PFSK-1 (cell line): ENCODE results near the gene DENND6A.

Experiments used
- FOXP2 ChIP-seq: optimal IDR thresholded peaks from 2 replicates; pipeline ENCODE3; 2011; ENCODE audit warnings: borderline replicate concordance, control low read depth, inconsistent platforms; ENCODE audit not compliant: insufficient read depth; ENCODE audit errors: extremely low read length, extremely low read depth
- POLR2AphosphoS5 ChIP-seq: IDR thresholded peaks from 2 replicates; pipeline ENCODE4 v1.6.1; 2012; ENCODE audit warnings: low read depth, mild to moderate bottlenecking, control low read depth, low read length, moderate library complexity
- SIN3A ChIP-seq: IDR thresholded peaks from 2 replicates; pipeline ENCODE4 v1.6.1; 2012; ENCODE audit warnings: mild to moderate bottlenecking, low read length, moderate library complexity, borderline replicate concordance; ENCODE audit not compliant: insufficient read depth
- TAF1 ChIP-seq: IDR thresholded peaks from 2 replicates; pipeline ENCODE4 v1.6.1; 2012; ENCODE audit warnings: low read length, control low read depth, borderline replicate concordance; ENCODE audit not compliant: insufficient read depth
- TF ChIP-seq, protein P1 (sequence below), 2 experiments: IDR thresholded peaks; 2 replicates each; pipeline versions ENCODE4 v1.6.1 to v1.8.0; 2011 to 2012; ENCODE audit warnings: low read depth in 2 of 2, low read length in 2 of 2, control low read depth in 1 of 2, inconsistent platforms in 1 of 2, mild to moderate bottlenecking in 1 of 2, moderate library complexity in 1 of 2; ENCODE audit not compliant: insufficient read depth in 1 of 2

The DENND6A gene

DNA sequence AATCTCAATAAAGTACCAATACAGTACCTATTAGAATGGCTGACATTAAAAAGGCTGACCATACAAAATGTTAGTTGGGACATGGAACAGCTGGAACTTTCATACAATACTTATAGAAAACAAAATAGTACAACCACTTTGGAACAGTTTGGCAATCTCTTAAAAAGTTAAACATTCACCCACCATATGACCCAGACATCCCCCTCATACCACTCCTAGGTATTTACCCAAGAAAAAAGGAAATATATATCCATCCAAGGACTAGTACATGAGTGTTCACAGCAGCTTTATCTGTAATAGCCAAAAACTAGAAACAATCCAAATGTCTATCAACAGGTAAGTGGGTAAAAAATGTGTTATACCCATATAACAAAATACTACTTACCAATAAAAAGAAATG is 70.5 kb downstream of the DENND6A start:
- no peak for TF ChIP-seq FOXP2
- no peak for TF ChIP-seq SIN3A
- TF ChIP-seq POLR2AphosphoS5, result no peak
- no peak for TF ChIP-seq TAF1
- TF ChIP-seq, protein P1, sequence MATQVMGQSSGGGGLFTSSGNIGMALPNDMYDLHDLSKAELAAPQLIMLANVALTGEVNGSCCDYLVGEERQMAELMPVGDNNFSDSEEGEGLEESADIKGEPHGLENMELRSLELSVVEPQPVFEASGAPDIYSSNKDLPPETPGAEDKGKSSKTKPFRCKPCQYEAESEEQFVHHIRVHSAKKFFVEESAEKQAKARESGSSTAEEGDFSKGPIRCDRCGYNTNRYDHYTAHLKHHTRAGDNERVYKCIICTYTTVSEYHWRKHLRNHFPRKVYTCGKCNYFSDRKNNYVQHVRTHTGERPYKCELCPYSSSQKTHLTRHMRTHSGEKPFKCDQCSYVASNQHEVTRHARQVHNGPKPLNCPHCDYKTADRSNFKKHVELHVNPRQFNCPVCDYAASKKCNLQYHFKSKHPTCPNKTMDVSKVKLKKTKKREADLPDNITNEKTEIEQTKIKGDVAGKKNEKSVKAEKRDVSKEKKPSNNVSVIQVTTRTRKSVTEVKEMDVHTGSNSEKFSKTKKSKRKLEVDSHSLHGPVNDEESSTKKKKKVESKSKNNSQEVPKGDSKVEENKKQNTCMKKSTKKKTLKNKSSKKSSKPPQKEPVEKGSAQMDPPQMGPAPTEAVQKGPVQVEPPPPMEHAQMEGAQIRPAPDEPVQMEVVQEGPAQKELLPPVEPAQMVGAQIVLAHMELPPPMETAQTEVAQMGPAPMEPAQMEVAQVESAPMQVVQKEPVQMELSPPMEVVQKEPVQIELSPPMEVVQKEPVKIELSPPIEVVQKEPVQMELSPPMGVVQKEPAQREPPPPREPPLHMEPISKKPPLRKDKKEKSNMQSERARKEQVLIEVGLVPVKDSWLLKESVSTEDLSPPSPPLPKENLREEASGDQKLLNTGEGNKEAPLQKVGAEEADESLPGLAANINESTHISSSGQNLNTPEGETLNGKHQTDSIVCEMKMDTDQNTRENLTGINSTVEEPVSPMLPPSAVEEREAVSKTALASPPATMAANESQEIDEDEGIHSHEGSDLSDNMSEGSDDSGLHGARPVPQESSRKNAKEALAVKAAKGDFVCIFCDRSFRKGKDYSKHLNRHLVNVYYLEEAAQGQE (IDR thresholded peaks at IDR 0.05; ENCODE audit: insufficient read depth in 1 of 2, low read depth in 2 of 2, low read length in 2 of 2), result no peak

DNA sequence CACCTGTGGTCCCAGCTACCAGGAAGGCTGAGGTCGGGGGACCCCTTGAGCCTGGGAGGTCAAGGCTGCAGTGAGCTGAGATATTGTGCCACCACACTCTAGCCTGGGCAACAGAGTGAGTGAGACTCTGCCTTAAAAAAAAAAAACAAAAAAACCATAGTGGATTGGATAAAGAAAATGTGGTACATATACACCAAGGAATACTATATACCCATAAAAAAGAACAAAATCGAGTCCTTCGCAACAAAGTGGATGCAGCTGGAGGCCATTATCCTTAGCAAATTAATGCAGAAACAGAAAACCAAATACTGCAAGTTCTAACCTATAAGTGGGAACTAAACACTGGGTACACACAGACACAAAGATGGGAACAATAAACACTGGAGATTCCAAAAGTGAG is 75.1 kb downstream of the DENND6A start:
- TF ChIP-seq SIN3A, result no peak
- no peak for TF ChIP-seq TAF1
- TF ChIP-seq FOXP2, result no peak
- TF ChIP-seq, protein P1 (IDR thresholded peaks at IDR 0.05; ENCODE audit: insufficient read depth in 1 of 2, low read depth in 2 of 2, low read length in 2 of 2), result no peak
- TF ChIP-seq POLR2AphosphoS5, result no peak

DNA sequence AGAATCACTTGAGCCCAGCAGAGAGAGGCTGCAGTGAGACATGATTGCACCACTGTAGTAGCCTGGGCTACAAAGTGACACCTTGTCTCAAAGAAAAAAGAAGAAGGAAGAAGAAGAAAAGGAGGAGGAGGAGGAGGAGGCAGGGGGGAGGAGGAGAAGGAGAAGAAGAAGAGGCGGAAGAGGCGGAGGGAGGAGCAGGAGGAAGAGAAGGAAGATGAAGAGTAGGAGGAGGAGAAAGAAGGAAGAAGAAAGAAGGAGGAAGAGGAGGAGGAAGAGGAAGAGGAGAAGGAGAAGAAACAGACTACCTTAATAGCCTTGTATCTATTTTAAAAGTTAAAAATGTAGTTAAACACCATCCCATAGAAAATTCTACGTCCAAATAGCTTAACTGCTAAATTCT is 76.6 kb downstream of the DENND6A start:
- TF ChIP-seq, protein P1 (IDR thresholded peaks at IDR 0.05; ENCODE audit: insufficient read depth in 1 of 2, low read depth in 2 of 2, low read length in 2 of 2), result no peak
- no peak for TF ChIP-seq FOXP2
- TF ChIP-seq TAF1, result no peak
- TF ChIP-seq POLR2AphosphoS5, result no peak
- no peak for TF ChIP-seq SIN3A

DNA sequence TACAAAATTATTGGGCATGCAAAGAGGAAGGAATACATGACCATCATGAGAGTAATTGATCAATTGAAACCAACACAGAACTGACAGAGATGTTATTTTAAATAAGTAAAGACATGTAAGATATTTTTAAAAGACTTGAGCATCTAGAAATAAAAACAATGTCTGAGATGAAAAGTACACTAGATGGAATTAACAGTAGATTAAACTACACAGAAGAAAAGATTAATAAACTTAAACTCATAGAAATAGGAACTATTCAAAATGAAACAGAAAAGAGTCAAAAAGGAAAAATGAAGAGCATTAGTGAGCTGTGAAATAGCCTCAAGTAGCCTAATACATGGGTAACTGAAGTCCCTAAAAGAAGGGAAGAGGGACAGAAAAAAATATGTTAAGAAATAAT is 87.2 kb downstream of the DENND6A start:
- TF ChIP-seq, protein P1 (IDR thresholded peaks at IDR 0.05; ENCODE audit: insufficient read depth in 1 of 2, low read depth in 2 of 2, low read length in 2 of 2), result no peak
- TF ChIP-seq FOXP2 (no peak), SIN3A (no peak), TAF1 (no peak), POLR2AphosphoS5 (no peak)

DNA sequence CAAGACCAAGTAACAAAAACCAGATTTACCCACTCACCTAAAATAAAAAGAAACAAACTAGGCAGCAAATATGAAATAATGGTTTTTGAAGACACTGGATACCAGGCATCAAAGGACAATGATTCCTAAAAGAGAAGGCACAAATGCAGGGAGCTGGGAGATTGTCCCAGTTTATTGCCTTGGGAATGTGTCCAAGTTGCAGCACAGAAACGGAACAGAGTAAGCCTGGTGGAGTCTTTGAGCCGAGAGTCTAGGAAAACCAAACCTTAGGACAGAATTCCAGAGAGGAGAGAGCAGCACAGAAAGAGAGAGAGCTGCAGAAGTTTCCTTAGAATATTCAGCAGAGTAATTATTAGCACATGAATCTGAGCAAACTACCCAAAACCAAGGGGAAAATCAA is 87.9 kb downstream of the DENND6A start:
- no peak for TF ChIP-seq POLR2AphosphoS5
- TF ChIP-seq, protein P1 (IDR thresholded peaks at IDR 0.05; ENCODE audit: insufficient read depth in 1 of 2, low read depth in 2 of 2, low read length in 2 of 2), result no peak
- TF ChIP-seq FOXP2, result no peak
- TF ChIP-seq TAF1, result no peak
- no peak for TF ChIP-seq SIN3A
